Left kidney (tissue), 2 donors: Measurements from ENCODE around the gene LOXL4. TPM values are rescaled to one million over a fixed set of nuclear protein-coding genes. Genes with fewer than 3 reads are reported as not detected.

Source experiments
- DNase-seq: peaks from one replicate; pipeline ENCODE4 v3.0.0-alpha.2; 2013
- polyA plus RNA-seq: library from polyadenylated mRNA; unstranded; fragments of 120-200 nt; gene quantifications from one replicate; pipeline ENCODE4 v1.2.1, GENCODE V29; 2013; ENCODE audit not compliant: insufficient read length

LOXL4 gene
- polyA plus RNA-seq, 1 donor = 3.7 TPM

GRCh38 chr10:98295401-98295811 is 27.4 kb upstream of the LOXL4 start:
- DNase-seq = no peak

- DNase-seq = no peak
Measured at GRCh38 chr10:98294270-98294627, 26.3 kb upstream of the LOXL4 start.

DNA sequence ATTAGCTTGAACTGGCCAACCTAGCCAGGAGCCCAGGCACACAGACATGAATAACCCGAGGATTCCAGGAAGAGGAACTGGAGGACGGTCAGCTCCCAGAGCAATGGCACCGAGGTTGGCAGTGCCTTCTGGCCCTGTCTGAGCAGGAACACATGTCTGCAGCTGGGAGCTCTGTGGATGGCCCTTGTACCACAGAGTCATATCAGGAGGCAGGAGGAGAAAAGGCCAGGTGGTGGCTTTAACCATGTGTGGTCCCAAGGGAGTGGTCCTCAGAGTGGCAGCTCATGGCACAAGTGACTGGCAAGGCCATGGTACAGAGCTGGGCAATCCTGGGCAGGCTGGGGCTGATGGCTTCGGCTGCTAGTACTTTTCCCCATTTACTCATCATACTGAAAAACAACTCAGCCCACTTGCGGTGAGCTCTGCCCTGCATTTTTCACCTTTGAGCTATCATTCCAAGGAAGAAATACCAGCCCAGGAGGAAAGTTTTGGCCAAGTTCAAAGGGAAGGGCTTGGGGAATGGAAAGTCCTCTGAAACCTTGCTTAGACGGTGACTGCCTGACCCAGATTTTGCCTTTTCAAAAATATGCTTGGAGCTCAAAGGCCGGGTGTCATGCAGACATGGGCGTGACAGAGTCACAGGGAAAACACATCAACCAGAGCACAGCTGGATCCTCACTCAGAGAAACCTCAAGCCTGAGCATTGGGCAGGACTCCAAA is 25.7 kb upstream of the LOXL4 start:
- DNase-seq = no peak

GRCh38 chr10:98292971-98293370 is 25.0 kb upstream of the LOXL4 start:
- no peak for DNase-seq

GRCh38 chr10:98289802-98290209 is 21.8 kb upstream of the LOXL4 start:
- no peak for DNase-seq

DNA sequence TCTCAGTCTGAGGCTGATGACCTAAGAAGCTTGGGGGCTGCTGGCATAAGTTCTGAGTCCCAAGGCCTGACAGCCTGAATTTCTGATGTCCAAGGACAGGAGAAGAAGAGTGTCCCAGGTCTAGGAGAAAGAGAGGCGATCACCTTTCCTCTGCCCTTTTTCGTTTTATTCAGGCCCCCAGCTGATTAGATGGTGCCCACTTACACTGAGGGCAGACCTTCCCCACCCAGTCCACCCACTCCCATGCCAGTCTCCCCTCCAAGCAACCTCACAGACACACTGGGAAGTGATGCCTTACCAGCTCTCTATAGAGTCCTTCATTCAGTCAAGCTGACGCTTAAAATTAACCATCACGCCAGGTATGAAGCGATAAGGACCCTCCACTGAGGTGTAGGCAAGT is 19.3 kb upstream of the LOXL4 start:
- no peak for DNase-seq

GRCh38 chr10:98286419-98286818 is 18.4 kb upstream of the LOXL4 start:
- DNase-seq = no peak

- DNase-seq = no peak
Measured at GRCh38 chr10:98285416-98285815, 17.4 kb upstream of the LOXL4 start.

GRCh38 chr10:98276311-98276710 is 8.3 kb upstream of the LOXL4 start:
- DNase-seq = no peak

DNA sequence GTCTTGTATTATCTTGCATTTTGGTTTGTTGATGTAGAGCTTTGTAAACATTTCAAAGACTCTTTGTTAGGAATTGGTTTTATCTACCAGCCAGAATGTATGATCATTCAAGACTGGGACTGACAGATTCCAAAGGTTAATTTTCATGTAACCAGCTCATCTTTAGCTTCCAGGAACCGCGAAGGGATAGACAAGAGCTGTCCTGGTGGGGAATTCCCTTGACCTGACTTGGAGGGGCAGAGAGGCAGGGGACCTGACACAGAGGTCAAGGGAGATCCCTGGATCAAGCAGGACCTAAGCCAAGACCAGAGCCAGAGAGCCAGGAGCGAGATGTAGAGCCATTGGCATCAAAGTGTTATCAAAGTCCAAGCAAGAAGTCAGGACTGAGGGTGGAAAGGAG is 6.6 kb upstream of the LOXL4 start:
- DNase-seq = no peak

DNA sequence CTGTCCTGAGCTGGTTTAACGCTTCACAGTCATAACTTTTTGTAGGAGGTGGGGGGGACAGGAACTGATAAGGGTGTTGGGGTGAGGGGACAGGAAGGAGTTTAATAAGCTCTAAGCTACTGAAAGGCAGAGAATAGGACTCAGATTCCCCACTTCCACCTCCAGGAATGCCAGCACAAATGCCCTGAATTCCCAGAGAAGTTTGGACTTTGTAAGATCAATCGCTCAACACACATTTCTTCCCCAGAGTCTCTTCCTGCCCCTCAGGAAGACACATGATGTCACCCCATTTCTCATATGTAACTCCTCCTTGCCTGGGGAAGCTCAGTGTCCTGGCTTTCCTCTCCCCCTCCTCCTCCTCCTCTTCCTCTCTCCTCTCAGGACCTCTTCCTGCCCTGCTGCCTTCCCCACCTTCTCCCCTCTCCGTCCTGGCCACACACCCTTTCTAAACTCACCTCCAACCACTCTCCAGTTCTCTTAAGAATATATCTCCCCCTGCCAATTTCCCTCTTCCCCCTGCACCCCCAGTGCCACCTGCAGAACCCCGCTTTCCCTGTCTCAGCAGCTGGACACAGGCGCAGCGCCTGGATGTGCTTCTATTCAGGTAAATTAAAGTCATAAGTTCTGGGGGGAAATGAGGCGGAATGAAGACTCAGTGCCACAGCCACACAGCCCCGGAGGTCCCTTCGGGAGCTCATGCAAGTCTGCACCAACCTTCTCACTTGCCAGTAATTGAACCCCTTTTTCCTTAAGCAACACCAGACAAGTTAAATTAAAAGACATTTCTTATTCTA is 5.3 kb upstream of the LOXL4 start:
- DNase-seq = no peak

DNA sequence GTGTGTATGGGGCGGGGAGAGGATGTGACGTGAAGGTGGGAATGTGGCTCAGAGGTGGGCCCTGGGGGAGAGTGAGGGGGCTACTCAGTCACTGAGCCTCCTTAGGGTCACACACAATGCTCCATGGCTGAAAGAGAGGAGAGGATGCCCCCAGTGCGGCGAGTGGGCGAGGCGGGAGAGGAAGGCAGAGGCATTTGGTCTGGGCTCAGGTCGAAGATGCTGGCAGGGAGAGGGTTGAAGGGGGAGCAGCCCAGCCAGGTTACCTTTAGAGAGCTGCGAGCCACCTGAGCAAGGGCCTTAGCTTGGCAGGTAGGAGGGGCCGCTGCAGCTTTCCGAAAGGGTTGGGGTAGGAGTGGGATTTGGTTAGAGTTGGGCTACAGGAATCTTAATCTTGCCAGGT is 4.7 kb upstream of the LOXL4 start:
- DNase-seq = no peak

GRCh38 chr10:98272245-98272644 is 4.3 kb upstream of the LOXL4 start:
- DNase-seq = no peak

- DNase-seq = no peak
Measured at GRCh38 chr10:98270786-98271185, 2.8 kb upstream of the LOXL4 start.

- no peak for DNase-seq
Measured at GRCh38 chr10:98270073-98270740, 2.2 kb upstream of the LOXL4 start.

- DNase-seq = no peak
Measured at GRCh38 chr10:98269435-98269912, 1.5 kb upstream of the LOXL4 start.

DNA sequence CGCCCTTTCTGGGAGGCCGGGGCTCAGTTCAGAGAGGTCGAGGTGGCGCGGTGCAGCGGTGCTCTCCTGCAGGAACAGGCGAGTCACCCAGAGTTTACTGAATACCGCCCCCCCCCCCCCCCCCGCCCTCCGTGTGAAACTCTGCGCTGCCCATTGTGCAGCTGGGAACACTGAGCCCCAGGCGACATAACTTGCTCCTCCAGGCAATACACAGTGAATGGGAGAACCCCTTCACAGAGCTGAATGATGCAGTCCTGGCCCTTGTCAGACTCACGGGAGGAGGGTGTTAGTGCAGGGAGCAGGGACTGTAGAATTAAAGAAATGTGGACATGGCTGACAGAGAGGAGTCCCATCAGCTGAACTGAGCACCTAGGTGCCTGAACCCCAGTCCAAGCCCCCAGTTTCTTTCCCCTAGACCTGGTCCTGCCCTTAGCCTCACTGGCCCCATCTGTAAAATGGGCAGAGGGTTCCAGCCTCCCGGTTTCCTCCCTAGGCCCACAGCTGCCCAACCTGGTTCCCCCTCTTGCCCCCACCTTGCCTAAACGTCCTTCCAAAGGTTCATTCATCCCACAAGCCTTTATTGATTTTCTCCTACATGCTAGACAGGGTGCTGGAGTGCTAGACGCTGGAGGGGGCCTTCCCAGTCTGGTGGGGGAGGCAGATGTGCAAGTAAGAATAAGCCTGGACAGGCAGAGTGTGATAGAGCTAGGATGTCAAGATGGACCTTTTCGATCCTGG is 869 bp upstream of the LOXL4 start:
- no peak for DNase-seq

- DNase-seq = no peak
Measured at GRCh38 chr10:98267069-98267893, 713 bp downstream of the LOXL4 start.

DNA sequence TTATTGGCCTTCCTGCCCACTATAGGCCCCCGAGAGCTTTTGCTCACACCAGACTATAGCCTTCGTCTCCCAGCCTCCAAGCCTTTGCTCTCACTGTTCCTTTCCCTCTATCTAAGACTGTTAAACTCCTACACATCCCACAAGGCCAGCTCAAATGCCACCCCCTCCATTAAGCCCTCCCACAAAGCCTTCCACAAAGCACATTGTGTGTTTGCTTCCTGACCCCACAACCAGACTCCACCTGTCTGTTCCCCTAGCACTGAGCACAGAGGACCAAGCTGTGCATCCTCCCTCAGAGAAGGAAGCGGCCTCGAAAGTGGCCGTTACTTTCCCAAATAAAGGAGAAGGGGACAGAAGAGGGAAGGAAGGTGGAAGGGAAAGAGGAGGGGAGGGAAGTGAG is 1.3 kb downstream of the LOXL4 start:
- no peak for DNase-seq

DNA sequence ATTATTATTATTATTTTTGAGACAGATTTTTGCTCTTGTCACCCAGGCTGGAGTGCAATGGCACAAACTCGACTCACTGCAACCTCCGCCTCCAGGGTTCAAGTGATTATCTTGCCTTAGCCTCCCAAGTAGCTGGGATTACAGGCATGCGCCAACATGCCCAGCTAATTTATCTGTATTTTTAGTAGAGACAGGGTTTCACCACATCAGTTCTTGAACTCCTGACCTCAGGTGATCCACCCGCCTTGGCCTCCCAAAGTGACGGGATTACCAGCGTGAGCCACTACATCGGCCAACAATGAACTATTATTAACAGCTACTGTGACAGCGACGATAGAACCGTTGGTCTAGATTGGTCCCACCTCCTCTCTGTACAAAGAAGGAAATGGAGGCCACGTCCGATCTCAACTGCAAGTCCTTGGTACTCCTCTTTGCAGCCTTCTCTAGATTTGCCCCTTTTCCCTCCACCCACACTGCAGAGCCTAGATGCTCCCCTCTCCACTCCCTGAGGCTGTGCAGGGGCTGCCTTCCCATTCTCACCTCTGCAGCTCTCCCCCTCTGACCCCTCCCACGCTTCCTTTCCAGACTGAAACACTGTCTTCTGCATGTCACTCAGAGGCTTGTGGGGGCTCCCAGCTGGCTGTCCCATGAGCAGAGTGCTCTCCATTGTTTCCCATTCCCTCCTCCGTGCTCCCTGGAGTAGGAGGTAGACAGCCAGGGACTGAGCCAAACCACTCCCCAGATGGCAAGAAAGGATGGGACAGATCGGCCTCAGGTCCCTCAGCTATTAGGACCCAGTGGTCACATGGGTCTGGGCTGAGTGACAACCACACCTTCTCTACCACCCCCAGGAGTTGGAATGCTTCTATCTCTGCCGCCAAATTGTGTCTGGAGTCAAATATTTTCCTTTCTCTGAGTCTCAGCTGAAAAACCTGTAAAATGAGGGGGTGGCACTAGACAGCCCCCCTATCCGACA is 2.3 kb downstream of the LOXL4 start:
- DNase-seq = no peak
